ENCODE measurements around the gene SAYSD1. TPM values are rescaled to one million over a fixed set of nuclear protein-coding genes. Genes with fewer than 3 reads are reported as not detected.

Gene SAYSD1
- total and polyA plus RNA-seq, 2 of the 8 experiments (the other 6 are each of a cell fraction or from before 2014, with no cell fraction given): 6.7 to 7.9 TPM

GRCh38 chr6:39063526-39063925 is 51.5 kb downstream of the SAYSD1 start:
- H3K27ac ChIP-seq (ENCODE audit: low read depth, low read length): no peak overlapping the region
- no peak overlapping the region for H4K91ac ChIP-seq (replicated peaks; ENCODE audit: insufficient read length, low read length)
- CTCF ChIA-PET (ENCODE audit: partially characterized antibody): interaction anchor here (0.7 to 5.4 kb wide), 6 partner anchors 13 to 67 kb away, joined by 3 to 23 read pairs (median 5); no protein-coding TSS in a partner anchor
- POLR2A ChIA-PET (ENCODE audit: partially characterized antibody): no interaction called here
- H3K4me2 ChIP-seq (ENCODE audit: insufficient read depth in 1 of 2, low read depth in 2 of 2, low read length in 2 of 2): no peak overlapping the region
- no peaks in the 10 kb centered on the region for H3K9me3 ChIP-seq (ENCODE audit: insufficient read depth in 2 of 2, low read depth in 1 of 2, low read length in 1 of 2)
- no peak overlapping the region for H3K14ac ChIP-seq (ENCODE audit: insufficient read length)
- H4K5ac ChIP-seq (ENCODE audit: insufficient read length, low read depth, low read length): no peak overlapping the region
- H2AK5ac ChIP-seq (ENCODE audit: low read depth, low read length): no peak overlapping the region
- 91% methylated on average over 1 of the region's 1 CpG; no CpG with 5 or more reads in 1 of the 2 experiments for WGBS, 2 experiments (ENCODE audit: extremely low coverage in 1 of 2, insufficient coverage in 1 of 2, insufficient read length in 1 of 2, insufficient replicate concordance in 2 of 2, low coverage in 1 of 2, low lambda C conversion rate in 2 of 2, missing lambda C conversion rate in 1 of 2)
- no peak overlapping the region for H2BK120ac ChIP-seq (replicated peaks; ENCODE audit: low read depth, low read length)
- no peaks in the 10 kb centered on the region for H3K4me1 ChIP-seq (replicated peaks in 1 of 4; ENCODE audit: control insufficient read depth in 3 of 4, insufficient read depth in 4 of 4, low read length in 3 of 4)
- no peak overlapping the region for H2BK20ac ChIP-seq (ENCODE audit: low read length)
- no peak for DNase-seq (ENCODE audit: low read depth in 1 of 2, low spot score in 2 of 2)
- no peak overlapping the region for H2BK5ac ChIP-seq (ENCODE audit: low read depth, low read length)
- no peak overlapping the region for H3K9ac ChIP-seq (replicated peaks in 1 of 4; ENCODE audit: extremely low read depth in 1 of 4, low read depth in 3 of 4, low read length in 3 of 4)
- no peak overlapping the region for H4K8ac ChIP-seq (ENCODE audit: extremely low read depth, insufficient read depth, low read length)
- H2BK15ac ChIP-seq (ENCODE audit: low read length): no peak overlapping the region
- no peak overlapping the region for H3K23ac ChIP-seq (ENCODE audit: insufficient read length)
- H2BK12ac ChIP-seq (ENCODE audit: low read depth, low read length): no peak overlapping the region
- no peaks in the 10 kb centered on the region for H3K79me2 ChIP-seq (ENCODE audit: control insufficient read depth in 1 of 2, insufficient read depth in 2 of 2, low read length in 2 of 2)
- no peaks in the 10 kb centered on the region for H3K79me1 ChIP-seq (ENCODE audit: low read depth, low read length)
- no peak overlapping the region for H3K56ac ChIP-seq (replicated peaks; ENCODE audit: insufficient read length, low read depth, low read length)
- no peak overlapping the region for H3K4me3 ChIP-seq (ENCODE audit: extremely low read depth in 1 of 4, insufficient read depth in 2 of 4, low read depth in 3 of 4, low read length in 4 of 4)
- H3K27me3 ChIP-seq (replicated peaks in 1 of 4; ENCODE audit: control insufficient read depth in 3 of 4, extremely low read depth in 1 of 4, insufficient read depth in 3 of 4, low read length in 3 of 4): 0 out of 7 replicates have a peak, but pooled peaks cover 0 to 2% (median 0%) of the 10 kb centered on the region in 4 experiments
- H3K4ac ChIP-seq (replicated peaks; ENCODE audit: insufficient read length, low read depth, low read length): no peak overlapping the region
- TF ChIP-seq EP300 (IDR thresholded peaks at IDR 0.05; ENCODE audit: borderline replicate concordance in 1 of 2, low read depth in 2 of 2, low read length in 2 of 2): no peak
- no peak overlapping the region for H3K18ac ChIP-seq (ENCODE audit: extremely low read depth, low read length)
- H2AFZ ChIP-seq (ENCODE audit: low read length): no peak overlapping the region
- peaks cover 0 to 2% of the 10 kb centered on the region in 2 experiments for H4K20me1 ChIP-seq (replicated peaks in 1 of 2; ENCODE audit: control insufficient read depth in 1 of 2, insufficient read depth in 2 of 2, low read length in 2 of 2)
- H3K23me2 ChIP-seq (ENCODE audit: low read depth, low read length): no peaks in the 10 kb centered on the region; the same call in 1 of the 2 replicates
- FAIRE-seq: no peak
- H3K36me3 ChIP-seq (ENCODE audit: control insufficient read depth in 2 of 4, insufficient read depth in 4 of 4, low read length in 3 of 4): peaks cover 0 to under 1% (median under 1%) of the 10 kb centered on the region in 4 experiments; a peak in 2 of 8 replicates

All from H1 (cell line).